ENCODE measurements around the gene SPACA5. TPM values are rescaled to one million over a fixed set of nuclear protein-coding genes. Genes with fewer than 3 reads are reported as not detected.

Gene SPACA5
- total RNA-seq, 1 donor from 2014 or later, result not detected

- FAIRE-seq (peak; percentile 55), DNase-seq (ENCODE audit: low read depth) (no peak)
- H3K79me2 ChIP-seq (ENCODE audit: insufficient read depth, low read length), result no peaks in the 10 kb centered on the region
- Mint-ChIP-seq H3K36me3 (ENCODE audit: low read depth, unreplicated experiment) (peaks cover 30% of the 10 kb centered on the region), H3K4me1 (ENCODE audit: low read depth, unreplicated experiment) (no peaks in the 10 kb centered on the region), H3K4me3 (ENCODE audit: unreplicated experiment) (no peak overlapping the region), H3K27me3 (ENCODE audit: low read depth, unreplicated experiment) (no peaks in the 10 kb centered on the region), H3K9me3 (ENCODE audit: unreplicated experiment) (peaks cover 31% of the 10 kb centered on the region), H3K27ac (ENCODE audit: unreplicated experiment) (no peak overlapping the region)
- H3K36me3 ChIP-seq (ENCODE audit: insufficient read depth, low read length), result no peaks in the 10 kb centered on the region
- no peak overlapping the region for H3K4me2 ChIP-seq (ENCODE audit: low read length)
- H3K27me3 ChIP-seq (ENCODE audit: insufficient read depth, low read length), result no peaks in the 10 kb centered on the region
- no peak overlapping the region for H3K27ac ChIP-seq (ENCODE audit: low read depth, low read length)
- H3K9me3 ChIP-seq (ENCODE audit: insufficient read depth, low read depth, low read length), result peaks cover 12% of the 10 kb centered on the region
- TF ChIP-seq, protein P1, sequence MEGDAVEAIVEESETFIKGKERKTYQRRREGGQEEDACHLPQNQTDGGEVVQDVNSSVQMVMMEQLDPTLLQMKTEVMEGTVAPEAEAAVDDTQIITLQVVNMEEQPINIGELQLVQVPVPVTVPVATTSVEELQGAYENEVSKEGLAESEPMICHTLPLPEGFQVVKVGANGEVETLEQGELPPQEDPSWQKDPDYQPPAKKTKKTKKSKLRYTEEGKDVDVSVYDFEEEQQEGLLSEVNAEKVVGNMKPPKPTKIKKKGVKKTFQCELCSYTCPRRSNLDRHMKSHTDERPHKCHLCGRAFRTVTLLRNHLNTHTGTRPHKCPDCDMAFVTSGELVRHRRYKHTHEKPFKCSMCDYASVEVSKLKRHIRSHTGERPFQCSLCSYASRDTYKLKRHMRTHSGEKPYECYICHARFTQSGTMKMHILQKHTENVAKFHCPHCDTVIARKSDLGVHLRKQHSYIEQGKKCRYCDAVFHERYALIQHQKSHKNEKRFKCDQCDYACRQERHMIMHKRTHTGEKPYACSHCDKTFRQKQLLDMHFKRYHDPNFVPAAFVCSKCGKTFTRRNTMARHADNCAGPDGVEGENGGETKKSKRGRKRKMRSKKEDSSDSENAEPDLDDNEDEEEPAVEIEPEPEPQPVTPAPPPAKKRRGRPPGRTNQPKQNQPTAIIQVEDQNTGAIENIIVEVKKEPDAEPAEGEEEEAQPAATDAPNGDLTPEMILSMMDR (IDR thresholded peaks at IDR 0.05; ENCODE audit: insufficient read depth, low read depth, low read length), result no peak
- no peak for TF ChIP-seq EZH2 (IDR thresholded peaks at IDR 0.05; ENCODE audit: insufficient read depth, low read length)
- H4K20me1 ChIP-seq (ENCODE audit: insufficient read depth, low read length), result no peaks in the 10 kb centered on the region
- H3K4me3 ChIP-seq (ENCODE audit: insufficient read depth, low read depth, low read length), result no peak overlapping the region
- no peak overlapping the region for H3K9ac ChIP-seq (ENCODE audit: low read length)
- no peak overlapping the region for H2AFZ ChIP-seq (ENCODE audit: low read depth, low read length)
- H3K4me1 ChIP-seq (ENCODE audit: insufficient read depth, low read length), result no peaks in the 10 kb centered on the region
Measured at GRCh38 chrX:48058621-48059295, 52.0 kb downstream of the SPACA5 start.

DNA sequence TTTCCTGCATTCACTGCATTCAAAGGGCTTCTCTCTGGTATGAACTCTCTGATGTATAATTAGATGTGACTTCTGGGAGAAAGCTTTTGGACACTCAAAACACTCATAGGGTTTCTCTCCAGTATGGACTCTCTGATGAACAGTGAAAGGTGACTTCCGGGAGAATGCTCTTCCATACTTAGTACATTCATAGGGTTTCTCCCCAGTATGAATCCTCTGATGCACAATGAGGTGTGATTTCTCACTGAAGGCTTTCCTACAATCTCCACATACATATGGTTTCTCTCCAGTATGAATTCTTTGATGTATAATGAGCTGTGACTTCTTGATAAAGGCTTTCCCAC lies 52.5 kb downstream of the SPACA5 start:
- Histone ChIP-seq H3K27me3 (ENCODE audit: insufficient read depth, low read length) (no peaks in the 10 kb centered on the region), H4K20me1 (ENCODE audit: insufficient read depth, low read length) (no peaks in the 10 kb centered on the region), H3K36me3 (ENCODE audit: insufficient read depth, low read length) (no peaks in the 10 kb centered on the region), H3K27ac (ENCODE audit: low read depth, low read length) (no peak overlapping the region), H3K4me2 (ENCODE audit: low read length) (no peak overlapping the region), H2AFZ (ENCODE audit: low read depth, low read length) (no peak overlapping the region), H3K4me1 (ENCODE audit: insufficient read depth, low read length) (no peaks in the 10 kb centered on the region), H3K4me3 (ENCODE audit: insufficient read depth, low read depth, low read length) (no peak overlapping the region), H3K9me3 (ENCODE audit: insufficient read depth, low read depth, low read length) (peaks cover 12% of the 10 kb centered on the region), H3K79me2 (ENCODE audit: insufficient read depth, low read length) (no peaks in the 10 kb centered on the region), H3K9ac (ENCODE audit: low read length) (no peak overlapping the region)
- Mint-ChIP-seq H3K9me3 (ENCODE audit: unreplicated experiment) (peaks cover 31% of the 10 kb centered on the region), H3K36me3 (ENCODE audit: low read depth, unreplicated experiment) (peaks cover 30% of the 10 kb centered on the region), H3K4me1 (ENCODE audit: low read depth, unreplicated experiment) (no peaks in the 10 kb centered on the region), H3K27ac (ENCODE audit: unreplicated experiment) (no peak overlapping the region), H3K4me3 (ENCODE audit: unreplicated experiment) (no peak overlapping the region), H3K27me3 (ENCODE audit: low read depth, unreplicated experiment) (no peaks in the 10 kb centered on the region)
- FAIRE-seq (no peak), DNase-seq (ENCODE audit: low read depth) (no peak)
- no peak for TF ChIP-seq EZH2 (IDR thresholded peaks at IDR 0.05; ENCODE audit: insufficient read depth, low read length)
- TF ChIP-seq, protein P1 (IDR thresholded peaks at IDR 0.05; ENCODE audit: insufficient read depth, low read depth, low read length), result no peak

Other genes starting within 250 kb of the SPACA5 start
- 6.2 and 8.6 TPM in 2 replicates for gene ZNF81, start 170.1 kb upstream of the SPACA5 start, total RNA-seq
- 4.4 and 4.5 TPM in 2 replicates for gene ZNF182, start 3.0 kb upstream of the SPACA5 start, total RNA-seq
- gene ZNF630, start 64.7 kb downstream of the SPACA5 start, total RNA-seq, result 1.3 and 1.8 TPM in 2 replicates
- not detected in 2 replicates for gene SPACA5B, start 123.6 kb downstream of the SPACA5 start, total RNA-seq
- not detected in 2 replicates for gene SSX5, start 189.8 kb downstream of the SPACA5 start, total RNA-seq
- not detected in 2 replicates for gene SSX1, start 248.4 kb downstream of the SPACA5 start, total RNA-seq